SU-DHL-6 (cell line): ENCODE data around the gene SDC3.
"Not testable (repeated sequence)": the region's sequence is repeated elsewhere in the genome, so short reads cannot be mapped to it uniquely, and the experiment has no call there.

Experiments used
- H2AFZ ChIP-seq: fragments of 200-600 bp; sonication (generic); 2 replicates; pipeline ENCODE4 v1.6.1; 2014; ENCODE audit warnings: low read depth, mild to moderate bottlenecking, moderate library complexity, mixed read lengths, antibody characterized with exemption, low read length; ENCODE audit not compliant: severe bottlenecking
- H3F3A ChIP-seq: fragments of 200-600 bp; shearing (Covaris generic); 2 replicates; pipeline ENCODE4 v1.6.0; 2016; ENCODE audit warnings: antibody characterized with exemption, mild to moderate bottlenecking; ENCODE audit not compliant: insufficient read depth
- H3K27ac ChIP-seq: fragments of 200-600 bp; sonication (generic); 2 replicates; pipeline ENCODE4 v1.5.1; 2016; ENCODE audit warnings: low read depth, mild to moderate bottlenecking, low read length, moderate library complexity, mixed read lengths
- H3K27me3 ChIP-seq: fragments of 200-600 bp; sonication (generic), shearing (Covaris generic); 2 replicates; pipeline ENCODE4 v1.6.0; 2014; ENCODE audit warnings: mild to moderate bottlenecking, low read length
- H3K36me3 ChIP-seq: fragments of 200-600 bp; sonication (generic); 2 replicates; pipeline ENCODE4 v1.6.1; 2014; ENCODE audit warnings: mild to moderate bottlenecking, low read length, mixed read lengths
- H3K4me2 ChIP-seq: fragments of 300-600, 200-600 bp; shearing (Covaris generic), sonication (generic); 2 replicates; pipeline ENCODE4 v1.6.0; 2014; ENCODE audit warnings: low read length, low read depth, mild to moderate bottlenecking; ENCODE audit not compliant: poor library complexity, severe bottlenecking
- H3K4me3 ChIP-seq: fragments of 200-600 bp; sonication (generic); 2 replicates; pipeline ENCODE4 v1.5.1; 2014; ENCODE audit warnings: antibody characterized with exemption, low read length, mild to moderate bottlenecking, mixed read lengths; ENCODE audit not compliant: insufficient read depth, poor library complexity, severe bottlenecking
- H3K79me2 ChIP-seq: fragments of 200-600 bp; sonication (generic); 2 replicates; pipeline ENCODE4 v1.6.1; 2014; ENCODE audit warnings: mild to moderate bottlenecking, low read length, moderate library complexity; ENCODE audit not compliant: insufficient read depth
- H3K9ac ChIP-seq: fragments of 200-600 bp; sonication (generic); 2 replicates; pipeline ENCODE4 v1.7.0; 2014; ENCODE audit warnings: mild to moderate bottlenecking, low read length
- H3K9me2 ChIP-seq: fragments of 200-600 bp; sonication (generic); replicated peaks from 2 replicates; pipeline ENCODE4 v1.6.1; 2014; ENCODE audit warnings: low read length; ENCODE audit not compliant: insufficient read depth
- H3K9me3 ChIP-seq: fragments of 200-600 bp; sonication (generic); 2 replicates; pipeline ENCODE4 v1.6.1; 2014; ENCODE audit warnings: low read length, mixed read lengths; ENCODE audit not compliant: insufficient read depth
- H4K20me1 ChIP-seq: fragments of 200-600 bp; sonication (generic); 2 replicates; pipeline ENCODE4 v1.6.1; 2014; ENCODE audit warnings: low read depth, mild to moderate bottlenecking, antibody characterized with exemption, low read length, moderate library complexity, mixed read lengths
- CTCF ChIP-seq: fragments of 200-600 bp; sonication (generic); IDR thresholded peaks from one replicate; pipeline ENCODE4 v1.5.1; 2017; ENCODE audit warnings: antibody characterized with exemption, mild to moderate bottlenecking, low read length, moderate library complexity; ENCODE audit not compliant: insufficient read depth, poor library complexity, severe bottlenecking
- EZH2phosphoT487 ChIP-seq: fragments of 200-600 bp; sonication (generic), shearing (Covaris generic); conservative IDR thresholded peaks from 2 replicates; pipeline ENCODE4 v1.6.1; 2018; ENCODE audit warnings: mild to moderate bottlenecking, antibody characterized with exemption, low read length, moderate library complexity, mixed read lengths

SDC3 gene

GRCh38 chr1:30953685-30954084, 45.1 kb upstream of the SDC3 start:
- H3F3A ChIP-seq, result no peaks in the 10 kb centered on the region
- no peak overlapping the region for H2AFZ ChIP-seq
- TF ChIP-seq EZH2phosphoT487 (no peak), CTCF (no peak)
- H3K9me3 ChIP-seq, result no peaks in the 10 kb centered on the region
- H3K9me2 ChIP-seq, result no peaks in the 10 kb centered on the region
- H3K4me2 ChIP-seq, result no peak overlapping the region
- no peaks in the 10 kb centered on the region for H4K20me1 ChIP-seq
- no peak overlapping the region for H3K27ac ChIP-seq
- H3K36me3 ChIP-seq, result peaks cover 37% of the 10 kb centered on the region
- H3K9ac ChIP-seq, result no peak overlapping the region
- peaks cover 8% of the 10 kb centered on the region for H3K79me2 ChIP-seq
- H3K27me3 ChIP-seq, result no peaks in the 10 kb centered on the region
- no peak overlapping the region for H3K4me3 ChIP-seq

GRCh38 chr1:30952098-30952497, 43.5 kb upstream of the SDC3 start:
- H3K9ac ChIP-seq, result no peak overlapping the region
- TF ChIP-seq CTCF (no peak), EZH2phosphoT487 (no peak)
- no peaks in the 10 kb centered on the region for H3K27me3 ChIP-seq
- no peaks in the 10 kb centered on the region for H3K9me2 ChIP-seq
- H3K4me3 ChIP-seq, result no peak overlapping the region
- H3K36me3 ChIP-seq, result peaks cover 38% of the 10 kb centered on the region
- H3K27ac ChIP-seq, result no peak overlapping the region
- H3K79me2 ChIP-seq, result peaks cover 4% of the 10 kb centered on the region
- no peaks in the 10 kb centered on the region for H4K20me1 ChIP-seq
- no peaks in the 10 kb centered on the region for H3F3A ChIP-seq
- no peak overlapping the region for H3K4me2 ChIP-seq
- no peak overlapping the region for H2AFZ ChIP-seq
- H3K9me3 ChIP-seq, result no peaks in the 10 kb centered on the region

DNA sequence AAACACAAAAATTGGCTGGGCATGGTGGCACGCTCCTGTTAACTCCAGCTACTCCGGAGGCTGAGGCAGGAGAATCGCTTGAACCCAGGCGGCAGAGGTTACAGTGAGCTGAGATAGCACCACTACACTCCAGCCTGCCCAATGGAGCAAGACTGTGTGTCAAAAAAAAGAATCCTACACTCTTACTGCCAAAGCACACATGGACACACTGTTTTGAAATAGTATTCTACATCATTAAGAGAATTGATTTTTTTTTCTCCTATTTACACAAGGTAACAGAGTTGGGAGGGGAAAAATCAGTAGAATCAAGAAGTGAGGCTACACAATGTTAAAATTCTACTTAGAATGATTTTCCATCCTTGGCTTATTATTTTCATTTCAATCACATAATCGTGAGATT, 42.1 kb upstream of the SDC3 start:
- Histone ChIP-seq H3K36me3 (peaks cover 35% of the 10 kb centered on the region), H3K9me2 (no peaks in the 10 kb centered on the region), H3K4me2 (no peak overlapping the region), H2AFZ (no peak overlapping the region), H3K4me3 (no peak overlapping the region), H3K27ac (no peak overlapping the region), H3K9ac (no peak overlapping the region), H3F3A (no peaks in the 10 kb centered on the region), H3K79me2 (peaks cover 2% of the 10 kb centered on the region), H3K9me3 (no peaks in the 10 kb centered on the region), H3K27me3 (no peaks in the 10 kb centered on the region), H4K20me1 (no peaks in the 10 kb centered on the region)
- TF ChIP-seq EZH2phosphoT487 (no peak), CTCF (no peak)

DNA sequence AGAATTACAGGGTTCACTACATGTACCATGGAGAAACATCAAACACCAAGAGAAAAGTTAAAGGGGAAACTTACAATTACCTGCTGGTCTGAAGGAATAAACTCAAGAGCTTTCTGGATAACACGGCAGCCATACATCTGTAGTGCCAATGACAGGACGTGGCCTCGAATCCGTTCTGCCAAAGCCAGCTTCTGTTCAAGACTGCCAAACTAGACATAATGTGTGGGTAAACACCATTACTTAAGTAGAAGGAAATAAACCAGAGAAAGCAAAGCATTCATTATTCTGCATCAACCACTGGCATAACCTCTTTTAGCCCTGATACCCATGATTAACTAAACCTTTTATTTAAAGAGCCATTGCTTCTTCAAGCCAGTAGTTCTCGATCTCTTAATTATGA, 41.5 kb upstream of the SDC3 start:
- Histone ChIP-seq H3K4me3 (no peak overlapping the region), H3K27ac (no peak overlapping the region), H3K27me3 (no peaks in the 10 kb centered on the region), H3K4me2 (no peak overlapping the region), H3K9ac (no peak overlapping the region), H4K20me1 (no peaks in the 10 kb centered on the region), H3F3A (no peaks in the 10 kb centered on the region), H3K9me3 (no peaks in the 10 kb centered on the region), H3K36me3 (peaks cover 37% of the 10 kb centered on the region), H3K9me2 (no peaks in the 10 kb centered on the region), H2AFZ (no peak overlapping the region), H3K79me2 (no peaks in the 10 kb centered on the region; the same call in 1 of the 2 replicates)
- TF ChIP-seq CTCF (no peak), EZH2phosphoT487 (no peak)

GRCh38 chr1:30949487-30949838, 40.9 kb upstream of the SDC3 start:
- H3K36me3 ChIP-seq, result peaks cover 38% of the 10 kb centered on the region
- H3K27me3 ChIP-seq, H3K4me2 ChIP-seq, H3K27ac ChIP-seq, H3K9ac ChIP-seq, H3K9me2 ChIP-seq, H3K4me3 ChIP-seq, H3K79me2 ChIP-seq, H3K9me3 ChIP-seq, H3F3A ChIP-seq, H2AFZ ChIP-seq, H4K20me1 ChIP-seq: not testable (repeated sequence)
